ENCODE measurements around the gene FAM174C.

FAM174C gene

DNA sequence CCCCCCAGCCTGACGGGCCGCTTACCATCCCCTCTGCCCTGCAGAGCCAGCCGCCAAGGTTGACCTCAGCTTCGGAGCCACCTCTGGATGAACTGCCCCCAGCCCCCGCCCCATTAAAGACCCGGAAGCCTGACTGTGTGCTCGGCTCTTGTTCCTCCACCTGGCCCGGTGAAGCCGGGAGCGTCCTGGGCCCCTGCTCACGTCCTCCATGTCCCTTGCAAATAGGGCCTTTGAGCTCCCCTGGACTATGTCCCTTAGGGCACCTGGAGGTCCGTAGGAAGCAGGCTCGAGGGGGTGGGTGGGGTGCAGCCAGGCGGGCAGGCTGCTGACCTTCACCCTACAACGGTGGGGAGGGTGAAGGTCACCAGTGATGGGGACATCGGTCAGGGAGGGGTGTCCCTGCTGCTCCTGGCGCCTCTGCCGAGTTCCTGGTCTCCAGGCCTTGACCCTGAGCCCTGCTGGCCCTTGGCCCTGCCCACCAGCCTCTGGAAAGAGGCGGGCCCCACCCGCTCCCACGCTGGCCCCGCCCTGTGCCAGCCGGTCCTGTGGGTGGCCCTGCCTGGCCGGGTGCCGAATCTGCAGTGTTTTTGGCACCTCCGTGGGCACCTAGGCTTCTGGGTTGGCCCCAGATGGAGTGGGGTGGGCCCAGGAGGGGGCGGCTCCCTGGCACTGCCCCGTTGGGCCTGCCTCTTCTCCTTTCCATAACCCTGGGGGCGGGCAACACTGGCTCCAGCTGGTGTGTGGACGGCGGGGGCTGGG lies 30.5 kb upstream of the FAM174C start:
- Histone ChIP-seq H3K9me3 (ENCODE audit: control insufficient read depth, insufficient read depth, low read depth, low read length) (no peaks in the 10 kb centered on the region), H3K36me3 (ENCODE audit: control insufficient read depth in 2 of 2, insufficient read depth in 1 of 2, low read length in 2 of 2) (peaks cover 0 to 11% of the 10 kb centered on the region in 2 experiments; a peak in 1 of 3 replicates), H3K4me1 (ENCODE audit: control insufficient read depth, insufficient read depth, low read length) (peaks cover 8% of the 10 kb centered on the region), H3K4me3 (ENCODE audit: low read depth, low read length) (no peak overlapping the region), H3K27ac (ENCODE audit: extremely low read depth, low read depth, low read length) (peak overlapping the region; percentile 53; the same call in 1 of the 2 replicates)
- ChIA-PET CTCF (interaction anchor here (0.6 to 5.5 kb wide), 45 partner anchors 8 to 487 kb away, joined by 3 to 299 read pairs (median 4); partner anchors contain the start of genes CIRBP, FAM174C, GPX4 and KISS1R), POLR2A (interaction anchor here (0.5 to 7.7 kb wide), 12 partner anchors 8 to 164 kb away, joined by 3 to 231 read pairs (median 10); partner anchors contain the start of genes CIRBP, FAM174C and GPX4)
- TF ChIP-seq SP3 (tag by site-specific recombination; IDR thresholded peaks at IDR 0.05): peak; percentile 35
- peak; percentile 10; the same call in 1 of the 2 replicates for TF ChIP-seq GLIS2 (tag by site-specific recombination; IDR thresholded peaks at IDR 0.05)
- peak; percentile 66 for TF ChIP-seq ZNF335 (tag by site-specific recombination; conservative IDR thresholded peaks at IDR 0.05)
- TF ChIP-seq ZNF830 (tag by site-specific recombination; IDR thresholded peaks at IDR 0.05; ENCODE audit: low read depth): no peak
- no peak for TF ChIP-seq OVOL3 (tag by site-specific recombination; IDR thresholded peaks at IDR 0.05)
- TF ChIP-seq ZNF2 (tag by site-specific recombination; IDR thresholded peaks at IDR 0.05): no peak
- TF ChIP-seq ZNF404 (tag by site-specific recombination; IDR thresholded peaks at IDR 0.05): 0 out of 2 replicates have a peak, but pooled peaks have one; percentile 1
- no peak for TF ChIP-seq ZNF843 (tag by site-specific recombination; IDR thresholded peaks at IDR 0.05)
- peak; percentile 35 for TF ChIP-seq KLF8 (tag by site-specific recombination; IDR thresholded peaks at IDR 0.05)
- no peak for TF ChIP-seq YY1 (tag by site-specific recombination; IDR thresholded peaks at IDR 0.05)
- peak; percentile 63 for TF ChIP-seq SP2 (tag by site-specific recombination; IDR thresholded peaks at IDR 0.05)
- peak; percentile 82 for TF ChIP-seq ZNF692 (tag by site-specific recombination; IDR thresholded peaks at IDR 0.05)
- TF ChIP-seq GLI2 (tag by site-specific recombination; IDR thresholded peaks at IDR 0.05; ENCODE audit: borderline replicate concordance, low read depth): no peak
- TF ChIP-seq ZSCAN30 (tag by site-specific recombination; IDR thresholded peaks at IDR 0.05): peak; percentile 1; the same call in 1 of the 2 replicates
- TF ChIP-seq PATZ1 (tag by site-specific recombination; IDR thresholded peaks at IDR 0.05): peak; percentile 92
- TF ChIP-seq, protein P1, sequence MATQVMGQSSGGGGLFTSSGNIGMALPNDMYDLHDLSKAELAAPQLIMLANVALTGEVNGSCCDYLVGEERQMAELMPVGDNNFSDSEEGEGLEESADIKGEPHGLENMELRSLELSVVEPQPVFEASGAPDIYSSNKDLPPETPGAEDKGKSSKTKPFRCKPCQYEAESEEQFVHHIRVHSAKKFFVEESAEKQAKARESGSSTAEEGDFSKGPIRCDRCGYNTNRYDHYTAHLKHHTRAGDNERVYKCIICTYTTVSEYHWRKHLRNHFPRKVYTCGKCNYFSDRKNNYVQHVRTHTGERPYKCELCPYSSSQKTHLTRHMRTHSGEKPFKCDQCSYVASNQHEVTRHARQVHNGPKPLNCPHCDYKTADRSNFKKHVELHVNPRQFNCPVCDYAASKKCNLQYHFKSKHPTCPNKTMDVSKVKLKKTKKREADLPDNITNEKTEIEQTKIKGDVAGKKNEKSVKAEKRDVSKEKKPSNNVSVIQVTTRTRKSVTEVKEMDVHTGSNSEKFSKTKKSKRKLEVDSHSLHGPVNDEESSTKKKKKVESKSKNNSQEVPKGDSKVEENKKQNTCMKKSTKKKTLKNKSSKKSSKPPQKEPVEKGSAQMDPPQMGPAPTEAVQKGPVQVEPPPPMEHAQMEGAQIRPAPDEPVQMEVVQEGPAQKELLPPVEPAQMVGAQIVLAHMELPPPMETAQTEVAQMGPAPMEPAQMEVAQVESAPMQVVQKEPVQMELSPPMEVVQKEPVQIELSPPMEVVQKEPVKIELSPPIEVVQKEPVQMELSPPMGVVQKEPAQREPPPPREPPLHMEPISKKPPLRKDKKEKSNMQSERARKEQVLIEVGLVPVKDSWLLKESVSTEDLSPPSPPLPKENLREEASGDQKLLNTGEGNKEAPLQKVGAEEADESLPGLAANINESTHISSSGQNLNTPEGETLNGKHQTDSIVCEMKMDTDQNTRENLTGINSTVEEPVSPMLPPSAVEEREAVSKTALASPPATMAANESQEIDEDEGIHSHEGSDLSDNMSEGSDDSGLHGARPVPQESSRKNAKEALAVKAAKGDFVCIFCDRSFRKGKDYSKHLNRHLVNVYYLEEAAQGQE (tag by site-specific recombination; IDR thresholded peaks at IDR 0.05): 0 out of 2 replicates have a peak, but pooled peaks have one; percentile 1
- peak; percentile 13; the same call in 1 of the 2 replicates for TF ChIP-seq ZXDB (tag by site-specific recombination; IDR thresholded peaks at IDR 0.05)
- no peak for TF ChIP-seq ZNF423 (tag by site-specific recombination; IDR thresholded peaks at IDR 0.05)
- no peak for TF ChIP-seq ZNF776 (tag by site-specific recombination; IDR thresholded peaks at IDR 0.05; ENCODE audit: borderline replicate concordance)
- TF ChIP-seq ZNF16 (tag by site-specific recombination; IDR thresholded peaks at IDR 0.05; ENCODE audit: low read depth): no peak
- TF ChIP-seq, protein P2, sequence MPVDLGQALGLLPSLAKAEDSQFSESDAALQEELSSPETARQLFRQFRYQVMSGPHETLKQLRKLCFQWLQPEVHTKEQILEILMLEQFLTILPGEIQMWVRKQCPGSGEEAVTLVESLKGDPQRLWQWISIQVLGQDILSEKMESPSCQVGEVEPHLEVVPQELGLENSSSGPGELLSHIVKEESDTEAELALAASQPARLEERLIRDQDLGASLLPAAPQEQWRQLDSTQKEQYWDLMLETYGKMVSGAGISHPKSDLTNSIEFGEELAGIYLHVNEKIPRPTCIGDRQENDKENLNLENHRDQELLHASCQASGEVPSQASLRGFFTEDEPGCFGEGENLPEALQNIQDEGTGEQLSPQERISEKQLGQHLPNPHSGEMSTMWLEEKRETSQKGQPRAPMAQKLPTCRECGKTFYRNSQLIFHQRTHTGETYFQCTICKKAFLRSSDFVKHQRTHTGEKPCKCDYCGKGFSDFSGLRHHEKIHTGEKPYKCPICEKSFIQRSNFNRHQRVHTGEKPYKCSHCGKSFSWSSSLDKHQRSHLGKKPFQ (tag by site-specific recombination; IDR thresholded peaks at IDR 0.05): no peak
- no peak for TF ChIP-seq ZNF248 (tag by site-specific recombination; IDR thresholded peaks at IDR 0.05)
- peak; percentile 85 for TF ChIP-seq ZFP69B (tag by site-specific recombination; IDR thresholded peaks at IDR 0.05)
- 0 out of 2 replicates have a peak, but pooled peaks have one; percentile 2 for TF ChIP-seq OSR2 (tag by site-specific recombination; IDR thresholded peaks at IDR 0.05)
- TF ChIP-seq KLF1 (tag by site-specific recombination; IDR thresholded peaks at IDR 0.05): peak; percentile 85
- no peak for TF ChIP-seq ZNF624 (tag by site-specific recombination; IDR thresholded peaks at IDR 0.05)
- TF ChIP-seq PRDM1 (tag by site-specific recombination; IDR thresholded peaks at IDR 0.05): no peak
